Ishikawa (cell line): ENCODE results near the gene SETD7.

Experiments used
- FOXM1 ChIP-seq: IDR thresholded peaks from 2 replicates; pipeline ENCODE4 v1.6.1; 2012; ENCODE audit warnings: low read depth, borderline replicate concordance
- RAD21 ChIP-seq: IDR thresholded peaks from 2 replicates; pipeline ENCODE4 v1.6.1; 2012; ENCODE audit warnings: low read depth

- no peak for TF ChIP-seq FOXM1
- TF ChIP-seq RAD21 = no peak
Observed at GRCh38 chr4:139488442-139488841, 67.6 kb downstream of the SETD7 start.
